K562 (cell line): Measurements from ENCODE around the gene C10orf105.

ENCODE experiments used
- CREM ChIP-seq: IDR thresholded peaks from 2 replicates; pipeline ENCODE4 v1.6.1; 2014; ENCODE audit warnings: antibody characterized with exemption, low read depth
- CTCF ChIP-seq, 3 experiments: IDR thresholded peaks in 2 of 3; conservative IDR thresholded peaks in 1 of 3; 2 replicates each; pipeline ENCODE4 v1.5.1; 2011 to 2012; ENCODE audit warnings: low read length in 3 of 3, mild to moderate bottlenecking in 3 of 3, control low read depth in 2 of 3, improper control_type of control experiment in 1 of 3, inconsistent platforms in 1 of 3, low read depth in 1 of 3, mixed read lengths in 1 of 3, moderate library complexity in 1 of 3; ENCODE audit not compliant: insufficient read depth in 2 of 3
- ETS2 ChIP-seq: IDR thresholded peaks from 2 replicates; pipeline ENCODE4 v1.6.1; 2016; ENCODE audit warnings: borderline replicate concordance, missing genetic modification characterization, mild to moderate bottlenecking, moderate library complexity, missing compliant biosample characterization; ENCODE audit not compliant: poor library complexity, severe bottlenecking
- HMG20B ChIP-seq: fragments of 250-450 bp; sonication (Bioruptor Pico); IDR thresholded peaks from 2 replicates; pipeline ENCODE4 v1.5.0; 2021; ENCODE audit warnings: mild to moderate bottlenecking
- KAT7 ChIP-seq: sonication (generic); formaldehyde crosslinking; IDR thresholded peaks from 2 replicates; pipeline ENCODE4 v1.8.0; 2022; ENCODE audit warnings: missing genetic modification reagents, mild to moderate bottlenecking, borderline replicate concordance
- MXI1 ChIP-seq: IDR thresholded peaks from 2 replicates; pipeline ENCODE4 v1.6.1; 2011; ENCODE audit warnings: low read depth, mild to moderate bottlenecking, improper control_type of control experiment, low read length
- NR2F6 ChIP-seq: fragments of 450-650 bp; formaldehyde crosslinking; IDR thresholded peaks from 2 replicates; pipeline ENCODE4 v1.4.0; 2020; ENCODE audit warnings: mild to moderate bottlenecking
- SIN3B ChIP-seq: fragments of 450-650 bp; IDR thresholded peaks from 2 replicates; pipeline ENCODE4 v1.6.1; 2017; ENCODE audit warnings: low read depth, mild to moderate bottlenecking, moderate library complexity
- STAG1 ChIP-seq: sonication (generic); formaldehyde crosslinking; IDR thresholded peaks from 2 replicates; pipeline ENCODE4 v1.5.0; 2020; ENCODE audit warnings: missing genetic modification reagents, borderline replicate concordance
- TSHZ1 ChIP-seq: fragments of 250-450 bp; sonication (Bioruptor Pico); IDR thresholded peaks from 2 replicates; pipeline ENCODE4 v1.4.0; 2020; ENCODE audit warnings: mild to moderate bottlenecking, moderate library complexity
- TF ChIP-seq, protein P1 (sequence below): sonication (generic); formaldehyde crosslinking; IDR thresholded peaks from 2 replicates; pipeline ENCODE4 v1.8.0; 2023; ENCODE audit warnings: mild to moderate bottlenecking, missing genetic modification reagents
- TF ChIP-seq, protein P2 (sequence below), 2 experiments: fragments of 450-650 bp; formaldehyde crosslinking in 1 of 2; IDR thresholded peaks; 2 replicates each; pipeline versions ENCODE4 v1.4.0 to v1.6.1; 2014 to 2020; ENCODE audit warnings: mild to moderate bottlenecking in 2 of 2, borderline replicate concordance in 1 of 2, low read depth in 1 of 2

- TF ChIP-seq MXI1, result no peak
- no peak for TF ChIP-seq HMG20B (CRISPR knock-in tag)
- no peak for TF ChIP-seq ETS2
- TF ChIP-seq NR2F6 (CRISPR knock-in tag), result no peak
- TF ChIP-seq STAG1 (CRISPR knock-in tag), result no peak
- TF ChIP-seq CREM, result no peak
- TF ChIP-seq, protein P1, sequence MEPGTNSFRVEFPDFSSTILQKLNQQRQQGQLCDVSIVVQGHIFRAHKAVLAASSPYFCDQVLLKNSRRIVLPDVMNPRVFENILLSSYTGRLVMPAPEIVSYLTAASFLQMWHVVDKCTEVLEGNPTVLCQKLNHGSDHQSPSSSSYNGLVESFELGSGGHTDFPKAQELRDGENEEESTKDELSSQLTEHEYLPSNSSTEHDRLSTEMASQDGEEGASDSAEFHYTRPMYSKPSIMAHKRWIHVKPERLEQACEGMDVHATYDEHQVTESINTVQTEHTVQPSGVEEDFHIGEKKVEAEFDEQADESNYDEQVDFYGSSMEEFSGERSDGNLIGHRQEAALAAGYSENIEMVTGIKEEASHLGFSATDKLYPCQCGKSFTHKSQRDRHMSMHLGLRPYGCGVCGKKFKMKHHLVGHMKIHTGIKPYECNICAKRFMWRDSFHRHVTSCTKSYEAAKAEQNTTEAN (CRISPR knock-in tag), result no peak
- no peak for TF ChIP-seq CTCF (IDR thresholded peaks at IDR 0.05 in 2 of 3, conservative IDR thresholded peaks at IDR 0.05 in 1 of 3; ENCODE audit: insufficient read depth in 2 of 3, low read depth in 1 of 3, low read length in 3 of 3)
- TF ChIP-seq, protein P2, sequence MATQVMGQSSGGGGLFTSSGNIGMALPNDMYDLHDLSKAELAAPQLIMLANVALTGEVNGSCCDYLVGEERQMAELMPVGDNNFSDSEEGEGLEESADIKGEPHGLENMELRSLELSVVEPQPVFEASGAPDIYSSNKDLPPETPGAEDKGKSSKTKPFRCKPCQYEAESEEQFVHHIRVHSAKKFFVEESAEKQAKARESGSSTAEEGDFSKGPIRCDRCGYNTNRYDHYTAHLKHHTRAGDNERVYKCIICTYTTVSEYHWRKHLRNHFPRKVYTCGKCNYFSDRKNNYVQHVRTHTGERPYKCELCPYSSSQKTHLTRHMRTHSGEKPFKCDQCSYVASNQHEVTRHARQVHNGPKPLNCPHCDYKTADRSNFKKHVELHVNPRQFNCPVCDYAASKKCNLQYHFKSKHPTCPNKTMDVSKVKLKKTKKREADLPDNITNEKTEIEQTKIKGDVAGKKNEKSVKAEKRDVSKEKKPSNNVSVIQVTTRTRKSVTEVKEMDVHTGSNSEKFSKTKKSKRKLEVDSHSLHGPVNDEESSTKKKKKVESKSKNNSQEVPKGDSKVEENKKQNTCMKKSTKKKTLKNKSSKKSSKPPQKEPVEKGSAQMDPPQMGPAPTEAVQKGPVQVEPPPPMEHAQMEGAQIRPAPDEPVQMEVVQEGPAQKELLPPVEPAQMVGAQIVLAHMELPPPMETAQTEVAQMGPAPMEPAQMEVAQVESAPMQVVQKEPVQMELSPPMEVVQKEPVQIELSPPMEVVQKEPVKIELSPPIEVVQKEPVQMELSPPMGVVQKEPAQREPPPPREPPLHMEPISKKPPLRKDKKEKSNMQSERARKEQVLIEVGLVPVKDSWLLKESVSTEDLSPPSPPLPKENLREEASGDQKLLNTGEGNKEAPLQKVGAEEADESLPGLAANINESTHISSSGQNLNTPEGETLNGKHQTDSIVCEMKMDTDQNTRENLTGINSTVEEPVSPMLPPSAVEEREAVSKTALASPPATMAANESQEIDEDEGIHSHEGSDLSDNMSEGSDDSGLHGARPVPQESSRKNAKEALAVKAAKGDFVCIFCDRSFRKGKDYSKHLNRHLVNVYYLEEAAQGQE (IDR thresholded peaks at IDR 0.05; ENCODE audit: borderline replicate concordance), result no peak
- TF ChIP-seq, protein P2 (CRISPR knock-in tag; IDR thresholded peaks at IDR 0.05; ENCODE audit: low read depth), result no peak
- TF ChIP-seq KAT7 (CRISPR knock-in tag), result no peak
- TF ChIP-seq SIN3B, result no peak
- no peak for TF ChIP-seq TSHZ1 (CRISPR knock-in tag)
These were observed 5.0 kb downstream of the C10orf105 start for GRCh38 chr10:71714592-71714991.
